B cell (primary cell): Measurements from ENCODE around the gene KIF7. TPM values are rescaled to one million over a fixed set of nuclear protein-coding genes. Genes with fewer than 3 reads are reported as not detected.

Experiments used
- ATAC-seq: fragments of 200-7000 bp; cut with Tn5 transposase; one replicate; pipeline ENCODE4 v1.10.0; 2021; ENCODE audit warnings: low read depth, mild to moderate bottlenecking, moderate number of reproducible peaks, moderate library complexity
- CTCF ChIA-PET: fragments of 350-600 bp; sonication (Branson Sonifier 250); formaldehyde crosslinking; loops from one replicate; lab custom pipeline; 2021; ENCODE audit warnings: antibody characterized with exemption, inconsistent platforms; lab: Charles Lee
- POLR2A ChIA-PET: fragments of 350-600 bp; sonication (Branson Sonifier 250); formaldehyde crosslinking; loops from one replicate; lab custom pipeline; 2021; ENCODE audit warnings: antibody characterized with exemption; lab: Charles Lee
- DNase-seq: peaks from one replicate; pipeline ENCODE4 v3.0.0; 2013
- H2AFZ ChIP-seq: 2 replicates; pipeline ENCODE4 v1.6.1; 2012; ENCODE audit warnings: mild to moderate bottlenecking, low read depth, low read length; ENCODE audit not compliant: insufficient read depth, poor library complexity, severe bottlenecking
- H3K27ac ChIP-seq, 2 donors: 1 replicate in 1 of 2; 2 replicates in 1 of 2; pipeline ENCODE4 v1.5.1; 2012 to 2013; ENCODE audit warnings: low read length in 2 of 2, mild to moderate bottlenecking in 2 of 2, moderate library complexity in 1 of 2
- H3K27me3 ChIP-seq, 4 experiments: fragments of 200-600 bp in 1 of 4; sonication (generic) in 1 of 4; replicated peaks in 1 of 4; 1 replicate in 2 of 4; 2 replicates in 2 of 4; pipeline versions ENCODE4 v1.6.1 to v1.7.0; 2013 to 2016; ENCODE audit warnings: low read length in 3 of 4, mild to moderate bottlenecking in 2 of 4, mixed read lengths in 1 of 4, moderate library complexity in 1 of 4; ENCODE audit not compliant: insufficient read depth in 4 of 4, control insufficient read depth in 3 of 4; ENCODE audit errors: control extremely low read depth in 1 of 4
- H3K36me3 ChIP-seq, 2 experiments: replicated peaks in 1 of 2; 1 replicate in 1 of 2; 2 replicates in 1 of 2; pipeline versions ENCODE4 v1.6.1 to v1.7.1; 2013; ENCODE audit warnings: low read length in 1 of 2; ENCODE audit not compliant: insufficient read depth in 2 of 2, control insufficient read depth in 1 of 2; ENCODE audit errors: control extremely low read depth in 1 of 2, extremely low read depth in 1 of 2
- H3K4me1 ChIP-seq, 2 donors: fragments of 200-600 bp in 1 of 2; sonication (generic) in 1 of 2; 1 replicate in 1 of 2; 2 replicates in 1 of 2; pipeline versions ENCODE4 v1.5.1 to v1.6.1; 2013 to 2017; ENCODE audit warnings: low read length in 2 of 2; ENCODE audit not compliant: control insufficient read depth in 2 of 2, insufficient read depth in 2 of 2
- H3K4me2 ChIP-seq: replicated peaks from 2 replicates; pipeline ENCODE3; 2012; ENCODE audit warnings: mild to moderate bottlenecking, low read depth, low read length; ENCODE audit not compliant: poor library complexity, severe bottlenecking
- H3K4me3 ChIP-seq, 5 experiments: fragments of 200-600 bp in 1 of 5; sonication (generic) in 1 of 5; 1 replicate in 3 of 5; 2 replicates in 2 of 5; pipeline versions ENCODE4 v1.5.1 to v1.7.0; 2011 to 2016; ENCODE audit warnings: low read length in 4 of 5, mild to moderate bottlenecking in 4 of 5, low read depth in 2 of 5, control low read depth in 1 of 5, moderate library complexity in 1 of 5; ENCODE audit not compliant: insufficient read depth in 1 of 5; ENCODE audit errors: control extremely low read depth in 1 of 5, extremely low read depth in 1 of 5
- H3K79me2 ChIP-seq: fragments of 200-600 bp; sonication (generic); one replicate; pipeline ENCODE4 v1.6.0; 2016; ENCODE audit warnings: low read length; ENCODE audit not compliant: control insufficient read depth, insufficient read depth
- H3K9ac ChIP-seq: fragments of 200-600 bp; sonication (generic); 2 replicates; pipeline ENCODE4 v1.6.1; 2017; ENCODE audit warnings: mild to moderate bottlenecking, low read length, moderate library complexity
- H3K9me3 ChIP-seq, 3 donors: one replicate each; pipeline versions ENCODE4 v1.6.1 to v1.7.1; 2013; ENCODE audit warnings: low read length in 2 of 3; ENCODE audit not compliant: control insufficient read depth in 2 of 3, insufficient read depth in 1 of 3; ENCODE audit errors: control extremely low read depth in 1 of 3
- H4K20me1 ChIP-seq: 2 replicates; pipeline ENCODE4 v1.6.0; 2012; ENCODE audit warnings: mild to moderate bottlenecking, low read length; ENCODE audit not compliant: insufficient read depth, control insufficient read depth, poor library complexity, severe bottlenecking
- H3K27ac Mint-ChIP-seq: one replicate; pipeline ENCODE4 v1.8.0; 2021; ENCODE audit warnings: mixed read lengths
- H3K27me3 Mint-ChIP-seq: one replicate; pipeline ENCODE4 v1.8.0; 2021; ENCODE audit warnings: mixed read lengths
- H3K4me1 Mint-ChIP-seq: one replicate; pipeline ENCODE4 v1.8.0; 2021; ENCODE audit warnings: mixed read lengths
- H3K4me3 Mint-ChIP-seq: one replicate; pipeline ENCODE4 v1.8.0; 2021; ENCODE audit warnings: mixed read lengths
- H3K9me3 Mint-ChIP-seq: one replicate; pipeline ENCODE4 v1.8.0; 2022; ENCODE audit warnings: mixed read lengths; ENCODE audit not compliant: insufficient read depth
- CTCF ChIP-seq: fragments of 200-600 bp; IDR thresholded peaks from one replicate; pipeline ENCODE4 v1.8.0; 2022; ENCODE audit warnings: antibody characterized with exemption, mild to moderate bottlenecking
- EZH2 ChIP-seq: IDR thresholded peaks from 2 replicates; pipeline ENCODE4 v1.6.1; 2012; ENCODE audit warnings: borderline replicate concordance, low read depth, mild to moderate bottlenecking, moderate library complexity, low read length; ENCODE audit not compliant: insufficient read depth, poor library complexity, severe bottlenecking
- WGBS: methylation state at CpG from one replicate; pipeline ENCODE4 v1.1.5; 2013; ENCODE audit warnings: missing lambda C conversion rate; ENCODE audit not compliant: insufficient coverage; 5-methylcytosine and 5-hydroxymethylcytosine counted together
- intact Hi-C: fragments of 100-400 bp; cut with micrococcal nuclease; formaldehyde crosslinking; loops from one replicate; pipeline ENCODE4 v1.10.0; 2022
- polyA plus RNA-seq: library from polyadenylated mRNA; depleted of rRNA; stranded (reverse); fragments of >200 nt; gene quantifications from 2 replicates; pipeline ENCODE4 v1.2.3, GENCODE V29; 2012
- total RNA-seq, 2 donors: library from RNA; stranded (reverse); fragments of 120-200 nt in 1 of 2; gene quantifications; 1 replicate in 1 of 2; 2 replicates in 1 of 2; pipeline versions ENCODE4 v1.2.3 to v1.2.4, GENCODE V29; 2013 to 2022

The KIF7 gene
- total and polyA plus RNA-seq, 2 donors (not counting 1 experiment from before 2014, with no cell fraction given) = not detected

DNA sequence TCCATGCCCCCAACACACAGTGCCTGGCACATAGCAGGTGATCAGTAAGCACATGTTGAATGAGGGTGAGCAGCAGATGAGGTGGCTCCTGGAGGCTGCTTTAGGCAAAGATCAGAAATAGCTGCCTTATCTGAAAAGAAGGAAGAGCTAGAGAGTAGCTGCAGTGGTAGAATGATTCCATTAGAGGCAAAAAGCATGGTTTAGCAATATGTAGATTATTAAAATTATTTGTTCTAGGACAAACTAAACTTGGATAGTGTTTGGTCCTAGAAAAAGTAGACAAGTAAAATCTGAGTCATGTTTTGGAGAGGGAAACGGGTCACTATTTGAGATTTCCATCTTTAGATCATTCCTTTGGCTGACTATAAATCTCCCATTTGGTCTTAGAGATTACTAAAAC, 32.1 kb downstream of the KIF7 start:
- Histone ChIP-seq H4K20me1 (no peaks in the 10 kb centered on the region), H3K36me3 (no peaks in the 10 kb centered on the region), H3K4me1 (no peaks in the 10 kb centered on the region), H3K9me3 (no peaks in the 10 kb centered on the region), H3K27ac (no peak overlapping the region), H3K4me2 (no peak overlapping the region), H3K9ac (no peak overlapping the region), H3K4me3 (no peak overlapping the region), H2AFZ (no peak overlapping the region), H3K79me2 (no peaks in the 10 kb centered on the region), H3K27me3 (no peaks in the 10 kb centered on the region)
- CTCF ChIA-PET = no interaction called here
- no peak for TF ChIP-seq CTCF
- TF ChIP-seq EZH2 = no peak
- no CpG with 5 or more reads among the region's 1 CpG for WGBS
- intact Hi-C loops = no loop called here
- Mint-ChIP-seq H3K4me3 (no peak overlapping the region), H3K9me3 (no peaks in the 10 kb centered on the region), H3K27me3 (no peaks in the 10 kb centered on the region), H3K27ac (no peak overlapping the region), H3K4me1 (no peaks in the 10 kb centered on the region)
- POLR2A ChIA-PET = no interaction called here
- ATAC-seq (no peak), DNase-seq (no peak)

DNA sequence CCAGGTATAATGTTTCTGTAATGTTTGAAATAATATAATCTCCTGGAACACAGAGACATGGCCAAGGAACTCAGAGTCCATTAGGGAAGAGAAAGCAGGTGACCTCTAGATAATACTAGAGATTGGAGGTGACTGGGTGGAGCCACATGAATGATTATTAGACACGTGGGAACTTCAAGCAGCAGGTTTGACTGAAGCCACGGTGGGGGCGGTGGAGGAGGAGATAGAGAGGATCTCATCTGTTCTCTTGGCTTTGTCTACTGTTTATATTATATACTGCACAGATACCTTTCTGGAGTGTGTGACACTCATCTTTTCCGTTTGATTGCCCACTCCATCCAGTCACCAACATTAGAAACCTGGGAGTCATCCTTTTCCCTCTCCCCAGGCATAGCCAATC, 33.7 kb downstream of the KIF7 start:
- Mint-ChIP-seq H3K27me3 (no peaks in the 10 kb centered on the region), H3K4me3 (no peak overlapping the region), H3K9me3 (no peaks in the 10 kb centered on the region), H3K4me1 (no peaks in the 10 kb centered on the region), H3K27ac (no peak overlapping the region)
- no peaks in the 10 kb centered on the region for H3K79me2 ChIP-seq
- H4K20me1 ChIP-seq = no peaks in the 10 kb centered on the region
- intact Hi-C loops = no loop called here
- no peak for TF ChIP-seq EZH2
- TF ChIP-seq CTCF = no peak
- no peak overlapping the region for H3K4me2 ChIP-seq
- no peak for ATAC-seq
- H2AFZ ChIP-seq = no peak overlapping the region
- no peaks in the 10 kb centered on the region for H3K4me1 ChIP-seq
- ChIA-PET POLR2A (no interaction called here), CTCF (no interaction called here)
- no peaks in the 10 kb centered on the region for H3K27me3 ChIP-seq
- H3K9me3 ChIP-seq = no peaks in the 10 kb centered on the region
- H3K36me3 ChIP-seq = no peaks in the 10 kb centered on the region
- H3K4me3 ChIP-seq = no peak overlapping the region
- DNase-seq = no peak
- H3K27ac ChIP-seq = no peak overlapping the region
- 83% methylated on average over 1 of the region's 4 CpGs for WGBS
- H3K9ac ChIP-seq = no peak overlapping the region
